Aorta (tissue), 5 donors: ENCODE data around the gene OSTC. TPM values are rescaled to one million over a fixed set of nuclear protein-coding genes. Genes with fewer than 3 reads are reported as not detected.

Source experiments
- ATAC-seq: fragments of 200-7000 bp; cut with Tn5 transposase; one replicate; pipeline ENCODE4 v1.9.1; 2022; ENCODE audit warnings: moderate library complexity; ENCODE audit not compliant: low FRiP score
- DNase-seq, 2 donors: peaks; one replicate each; pipeline ENCODE4 v3.0.0-alpha.2; 2020
- H3K27ac ChIP-seq, 2 donors: one replicate each; pipeline ENCODE4 v1.5.1; 2013; ENCODE audit warnings: low read length in 2 of 2, mild to moderate bottlenecking in 2 of 2, moderate library complexity in 2 of 2, control low read depth in 1 of 2, inconsistent platforms in 1 of 2, low read depth in 1 of 2
- H3K27me3 ChIP-seq, 2 donors: one replicate each; pipeline ENCODE4 v1.6.1; 2013; ENCODE audit warnings: control low read depth in 1 of 2, low read length in 1 of 2, mild to moderate bottlenecking in 1 of 2, moderate library complexity in 1 of 2; ENCODE audit not compliant: insufficient read depth in 2 of 2, control insufficient read depth in 1 of 2
- H3K36me3 ChIP-seq, 2 donors: one replicate each; pipeline ENCODE4 v1.6.1; 2013; ENCODE audit warnings: control low read depth in 1 of 2, low read length in 1 of 2, mild to moderate bottlenecking in 1 of 2; ENCODE audit not compliant: insufficient read depth in 2 of 2, control insufficient read depth in 1 of 2
- H3K4me1 ChIP-seq, 2 donors: one replicate each; pipeline ENCODE4 v1.6.1; 2013; ENCODE audit warnings: low read length in 2 of 2, control low read depth in 1 of 2, mild to moderate bottlenecking in 1 of 2, moderate library complexity in 1 of 2; ENCODE audit not compliant: insufficient read depth in 2 of 2, control insufficient read depth in 1 of 2
- H3K4me3 ChIP-seq, 2 donors: one replicate each; pipeline ENCODE4 v1.5.1; 2013; ENCODE audit warnings: low read length in 2 of 2, control low read depth in 1 of 2, mild to moderate bottlenecking in 1 of 2
- H3K9me3 ChIP-seq: one replicate; pipeline ENCODE4 v1.6.1; 2013; ENCODE audit warnings: mild to moderate bottlenecking, low read length; ENCODE audit not compliant: control insufficient read depth
- WGBS, 2 donors: extraction: QIAGEN DNeasy Blood & Tissue Kit; methylation state at CpG; one replicate each; pipeline ENCODE4 v1.1.7; 2013; 5-methylcytosine and 5-hydroxymethylcytosine counted together
- intact Hi-C, 2 donors: fragments of 100-400 bp; cut with DNase I; formaldehyde crosslinking; loops; one replicate each; pipeline versions ENCODE4 v1.14.2 to v1.15.0; 2022
- polyA plus RNA-seq, 2 donors: library from polyadenylated mRNA; stranded (reverse); fragments of 200-250 nt; gene quantifications; one replicate each; pipeline ENCODE4 v1.2.3, GENCODE V29; 2013
- total RNA-seq, 2 donors: library from RNA; stranded (reverse); fragmentation: NEBNext Ultra II Directional; extraction: Animal tissue kit (Norgen Biotek cat#: 25700); gene quantifications; one replicate each; pipeline ENCODE4 v1.2.1, GENCODE V29; 2021
- donor health status: healthy with polysubstance abuse.
- donor health status: Bipolar disorder and iron deficiency.
- donor health status: DM: no; HTN: no; CAD: no.
- donor health status: DM: no; HTN: no; CAD: no.
- donor health status: DM: yes; HTN: yes; CAD: no.

Gene OSTC
- total and polyA plus RNA-seq, 4 donors, result 63.5 to 110 (median 82.0) TPM

DNA sequence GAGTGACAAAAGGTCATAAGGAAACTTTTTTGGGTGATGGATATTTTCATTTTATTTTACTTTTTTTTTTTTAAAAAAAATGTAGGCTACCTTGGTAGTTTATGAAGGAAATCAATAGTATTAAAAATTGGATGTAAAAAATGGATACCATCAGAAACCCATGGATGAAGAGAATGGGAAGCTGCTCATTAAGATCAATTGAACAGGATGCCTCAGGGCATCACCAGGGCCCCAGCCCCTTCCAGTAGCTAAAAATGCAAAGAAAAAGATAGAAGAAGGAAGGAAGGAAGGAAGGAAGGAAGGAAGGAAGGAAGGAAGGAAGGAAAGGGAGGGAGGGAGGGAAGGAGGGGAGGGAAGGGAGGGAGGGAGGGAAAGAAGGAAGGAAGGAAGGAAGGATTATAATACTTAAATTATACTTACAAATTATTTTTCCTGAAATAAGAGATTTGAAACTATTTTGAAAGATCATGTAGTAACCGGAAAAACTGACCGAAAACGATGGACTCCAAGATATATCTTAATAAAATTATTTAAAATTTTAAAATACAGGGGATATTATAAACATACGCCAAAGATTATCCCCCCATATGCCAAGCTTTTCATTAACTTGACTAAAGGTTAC, 24.1 kb downstream of the OSTC start:
- Histone ChIP-seq H3K9me3 (no peaks in the 10 kb centered on the region), H3K36me3 (peaks cover 2 to 5% of the 10 kb centered on the region in 2 donors), H3K4me3 (no peak overlapping the region), H3K27ac (no peak overlapping the region), H3K4me1 (no peaks in the 10 kb centered on the region), H3K27me3 (no peaks in the 10 kb centered on the region)
- no peak for ATAC-seq
- intact Hi-C loops, result no loop called here
- WGBS, 2 donors, result 71 to 85% methylated on average over 4 of the region's 4 CpGs
- DNase-seq, result no peak

DNA sequence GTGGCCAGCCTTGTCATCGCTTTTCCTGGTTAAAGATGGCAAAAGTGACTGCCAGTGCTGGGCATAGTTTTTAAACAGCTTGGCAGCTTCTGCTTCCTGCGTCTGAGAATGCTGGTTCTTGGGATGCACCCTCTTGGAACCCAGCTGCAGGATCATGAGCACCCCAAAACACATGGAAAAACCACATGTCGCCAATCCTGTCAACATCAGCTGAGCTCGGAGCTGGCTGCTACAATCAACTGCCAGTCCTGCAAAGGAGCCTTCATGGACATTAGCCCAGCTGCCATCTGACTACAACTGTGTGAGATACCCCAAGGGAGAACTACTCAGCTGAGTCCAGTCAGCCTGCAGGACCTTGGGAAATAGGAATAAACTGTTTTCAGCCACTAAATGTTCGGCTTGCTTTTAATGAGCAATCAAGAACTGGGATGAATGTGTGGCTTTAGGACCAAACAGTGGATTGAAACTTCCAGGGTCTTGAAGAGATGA, 31.0 kb downstream of the OSTC start:
- no peak overlapping the region for H3K27ac ChIP-seq
- DNase-seq, result no peak
- no peak for ATAC-seq
- no peaks in the 10 kb centered on the region for H3K36me3 ChIP-seq
- WGBS, 2 donors, result 68 to 75% methylated on average over 5 of the region's 5 CpGs
- no peaks in the 10 kb centered on the region for H3K27me3 ChIP-seq
- intact Hi-C loops, result loop anchor here in 1 of 2 donors (5.0 kb wide), 1 partner anchor 726 kb away; no protein-coding TSS in a partner anchor
- H3K4me3 ChIP-seq, result no peak overlapping the region
- no peaks in the 10 kb centered on the region for H3K9me3 ChIP-seq
- H3K4me1 ChIP-seq, result no peaks in the 10 kb centered on the region

DNA sequence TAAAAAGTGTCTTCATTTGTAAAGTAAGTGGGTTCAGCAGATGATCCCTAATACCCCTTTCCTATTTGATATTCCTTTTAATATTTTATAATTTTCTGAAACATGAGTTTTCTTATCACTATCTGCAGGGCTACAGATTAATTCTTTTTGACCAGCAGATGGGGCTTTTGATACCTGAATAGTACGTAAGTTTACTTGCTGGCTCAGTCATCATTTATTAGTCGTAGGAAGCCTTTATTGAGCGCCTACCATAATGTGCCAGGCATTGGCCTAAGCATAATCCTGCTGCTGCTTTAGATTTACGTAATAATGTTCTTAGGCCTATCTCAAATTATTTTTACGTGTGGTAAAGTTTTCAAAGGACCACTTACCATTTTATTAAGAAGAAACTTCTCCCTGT, 33.1 kb downstream of the OSTC start:
- Histone ChIP-seq H3K9me3 (no peaks in the 10 kb centered on the region), H3K4me3 (no peak overlapping the region), H3K27ac (no peak overlapping the region), H3K36me3 (no peaks in the 10 kb centered on the region), H3K27me3 (no peaks in the 10 kb centered on the region), H3K4me1 (no peaks in the 10 kb centered on the region)
- WGBS, 2 donors, result 14 to 22% methylated on average over 5 of the region's 5 CpGs
- no peak for DNase-seq
- intact Hi-C loops, result loop anchor here in 1 of 2 donors (5.0 kb wide), 1 partner anchor 724 kb away; no protein-coding TSS in a partner anchor
- no peak for ATAC-seq

DNA sequence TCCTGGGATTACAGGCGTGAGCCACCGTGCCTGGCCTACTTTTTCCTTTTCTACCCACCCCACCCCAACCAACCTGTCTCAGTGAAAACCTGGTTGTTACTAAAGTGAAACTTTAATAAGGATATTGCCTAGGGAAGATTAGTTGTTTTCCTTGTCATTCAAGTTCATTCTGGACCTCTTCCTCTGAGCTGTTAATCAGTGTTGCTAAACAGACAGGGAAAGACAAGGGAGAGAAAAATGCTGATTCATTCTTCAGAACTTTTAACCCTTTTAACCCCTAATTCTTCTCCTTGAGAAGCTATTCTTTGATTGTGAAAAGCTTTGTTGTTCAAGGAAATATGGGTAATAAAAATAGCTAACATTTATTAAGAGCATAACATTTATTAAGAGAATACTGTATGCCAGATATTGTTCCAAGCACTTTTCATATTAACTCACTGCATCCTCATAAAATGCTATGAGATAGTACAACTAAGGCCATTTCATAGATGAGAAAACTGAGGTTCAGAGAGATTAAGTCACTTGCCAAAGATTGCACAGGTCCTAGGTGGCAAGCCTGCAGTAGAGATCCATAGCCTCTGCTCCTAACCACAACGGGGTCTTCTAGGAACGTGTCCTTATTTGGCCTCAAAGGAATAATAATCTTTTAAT, 34.8 kb downstream of the OSTC start:
- WGBS, 2 donors, result 82 to 88% methylated on average over 4 of the region's 4 CpGs
- intact Hi-C loops, result no loop called here
- no peaks in the 10 kb centered on the region for H3K27me3 ChIP-seq
- peaks cover 3% of the 10 kb centered on the region for H3K9me3 ChIP-seq
- ATAC-seq, result no peak
- DNase-seq, result no peak
- no peak overlapping the region for H3K27ac ChIP-seq
- no peaks in the 10 kb centered on the region for H3K4me1 ChIP-seq
- no peak overlapping the region for H3K4me3 ChIP-seq
- no peaks in the 10 kb centered on the region for H3K36me3 ChIP-seq

DNA sequence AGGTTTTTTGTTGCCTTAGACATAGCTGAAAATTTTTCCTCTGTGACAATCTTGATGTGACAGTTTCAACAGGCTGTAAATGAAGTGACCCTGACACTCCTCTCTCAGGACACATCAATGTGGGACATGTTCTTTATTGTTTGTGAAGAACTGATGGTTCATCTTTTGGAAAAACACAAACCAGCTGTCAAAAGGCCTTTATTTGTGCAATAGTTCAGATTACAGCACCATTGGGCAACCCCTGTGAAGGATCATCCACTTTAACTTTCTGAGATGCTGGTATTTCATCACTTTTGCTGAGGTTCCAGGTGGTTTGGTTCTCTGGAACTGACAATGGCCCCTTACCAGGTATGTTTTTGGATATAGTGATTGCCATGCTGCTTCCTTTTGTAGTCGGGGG, 40.3 kb downstream of the OSTC start:
- no peak for ATAC-seq
- Histone ChIP-seq H3K4me1 (no peaks in the 10 kb centered on the region), H3K4me3 (no peak overlapping the region), H3K27me3 (no peaks in the 10 kb centered on the region), H3K27ac (no peak overlapping the region), H3K36me3 (no peaks in the 10 kb centered on the region), H3K9me3 (peaks cover 3% of the 10 kb centered on the region)
- intact Hi-C loops, result no loop called here
- WGBS, 2 donors, result 50 to 67% methylated on average over 1 of the region's 1 CpG
- no peak for DNase-seq

DNA sequence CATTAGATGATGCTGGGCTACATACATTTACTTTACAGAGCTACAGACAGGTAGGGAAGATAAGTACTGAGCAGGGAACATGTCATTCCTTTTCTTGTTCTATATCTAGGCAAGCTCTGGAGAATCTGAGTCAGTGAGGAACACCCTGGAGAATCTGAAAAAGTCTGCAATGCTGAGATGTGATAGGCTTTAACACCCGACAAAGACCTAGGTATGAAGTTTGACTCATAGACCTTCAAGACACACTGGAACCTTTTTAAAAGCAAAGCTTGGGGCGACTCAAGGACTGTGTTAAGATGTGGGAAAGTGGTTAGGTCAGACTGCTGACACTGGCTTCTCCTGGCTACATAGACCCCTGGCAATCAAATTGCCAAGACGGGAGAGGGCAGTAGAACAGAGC, 42.8 kb downstream of the OSTC start:
- intact Hi-C loops, result no loop called here
- Histone ChIP-seq H3K4me1 (no peaks in the 10 kb centered on the region), H3K9me3 (peaks cover 3% of the 10 kb centered on the region), H3K27ac (no peak overlapping the region), H3K36me3 (no peaks in the 10 kb centered on the region), H3K27me3 (no peaks in the 10 kb centered on the region), H3K4me3 (no peak overlapping the region)
- WGBS, 2 donors, result 79 to 89% methylated on average over 3 of the region's 3 CpGs
- ATAC-seq (no peak), DNase-seq (no peak)

DNA sequence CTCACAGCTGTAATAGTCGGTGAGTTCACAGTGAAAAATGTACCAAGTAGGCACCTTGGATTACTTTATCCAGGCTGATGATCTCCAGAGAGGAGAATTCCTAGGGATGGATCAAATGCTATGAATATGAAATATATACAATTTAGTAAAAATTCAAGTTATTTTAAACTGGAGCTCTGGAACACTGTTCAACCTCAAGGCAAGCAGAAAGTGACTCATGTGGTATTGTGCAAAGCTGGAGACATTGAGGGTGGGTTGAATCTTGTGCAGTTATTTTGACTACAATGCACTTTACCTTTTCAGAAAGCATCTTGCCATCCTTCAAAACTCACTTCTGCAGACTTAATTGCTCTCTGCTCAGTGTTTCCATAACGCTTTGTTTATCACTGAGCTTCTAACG, 43.4 kb downstream of the OSTC start:
- intact Hi-C loops, result no loop called here
- 89 to 90% methylated on average over 3 of the region's 3 CpGs for WGBS, 2 donors

DNA sequence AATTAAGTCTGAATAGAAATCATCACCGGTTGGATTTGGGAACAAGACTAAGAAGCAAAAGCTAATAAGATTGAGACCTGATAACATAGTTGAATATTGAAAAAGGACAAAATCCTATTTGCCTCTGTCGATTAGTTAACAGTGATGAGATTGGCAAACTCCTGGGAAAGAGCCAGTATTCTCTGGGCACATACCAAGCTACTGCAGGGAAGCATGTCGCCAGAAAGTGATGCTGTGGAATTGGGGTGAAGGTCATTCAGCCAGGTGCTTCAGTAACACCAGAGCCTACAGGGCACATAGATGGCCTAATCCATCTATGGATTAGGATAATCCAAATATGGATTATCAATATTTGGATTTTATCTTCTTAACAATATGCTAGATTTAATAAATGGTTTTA, 44.0 kb downstream of the OSTC start:
- no peaks in the 10 kb centered on the region for H3K27me3 ChIP-seq
- H3K4me1 ChIP-seq, result no peaks in the 10 kb centered on the region
- 78 to 83% methylated on average over 3 of the region's 3 CpGs for WGBS, 2 donors
- no peak for DNase-seq
- H3K36me3 ChIP-seq, result no peaks in the 10 kb centered on the region
- no peaks in the 10 kb centered on the region for H3K9me3 ChIP-seq
- H3K4me3 ChIP-seq, result no peak overlapping the region
- intact Hi-C loops, result no loop called here
- no peak for ATAC-seq
- no peak overlapping the region for H3K27ac ChIP-seq

More for the DNA sequence above, 43.4 kb downstream of the OSTC start:
- ATAC-seq (no peak), DNase-seq (no peak)
- H3K36me3 ChIP-seq, result no peaks in the 10 kb centered on the region
- H3K4me3 ChIP-seq, result no peak overlapping the region
- H3K9me3 ChIP-seq, result peaks cover 2% of the 10 kb centered on the region
- H3K27me3 ChIP-seq, result no peaks in the 10 kb centered on the region
- H3K4me1 ChIP-seq, result no peaks in the 10 kb centered on the region
- H3K27ac ChIP-seq, result no peak overlapping the region

DNA sequence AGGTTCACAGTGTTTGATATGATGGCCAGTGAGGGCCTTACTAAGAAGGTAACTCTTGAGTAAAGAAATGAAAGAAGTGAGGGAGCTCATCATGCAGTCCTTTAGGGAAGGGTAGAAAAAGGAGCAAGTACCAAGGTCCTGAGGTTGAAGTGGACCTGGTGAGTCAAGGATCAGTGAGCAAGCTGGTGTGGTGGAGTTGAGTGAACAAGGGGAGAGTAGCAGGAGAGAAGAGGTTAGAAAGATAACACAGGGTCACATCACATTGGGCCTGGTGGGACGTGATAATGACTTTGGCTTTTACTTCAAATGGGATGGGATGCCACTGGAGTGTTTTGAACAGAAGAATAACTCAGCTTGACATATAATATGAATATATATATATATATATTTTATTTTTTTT, 44.7 kb downstream of the OSTC start:
- Histone ChIP-seq H3K27me3 (no peaks in the 10 kb centered on the region), H3K36me3 (no peaks in the 10 kb centered on the region), H3K9me3 (no peaks in the 10 kb centered on the region), H3K27ac (no peak overlapping the region), H3K4me1 (no peaks in the 10 kb centered on the region), H3K4me3 (no peak overlapping the region)
- WGBS, 2 donors, result 95 to 100% methylated on average over 1 of the region's 1 CpG
- DNase-seq, result no peak
- intact Hi-C loops, result no loop called here
- ATAC-seq, result no peak
